ENCODE measurements around the gene OTOS.

OTOS gene

GRCh38 chr2:240174496-240174895 is 34.0 kb upstream of the OTOS start:
- H3K4me3 ChIP-seq (ENCODE audit: low read depth, low read length), result no peak overlapping the region
- no peak for TF ChIP-seq CTCF (IDR thresholded peaks at IDR 0.05; ENCODE audit: low read depth, low read length)

- TF ChIP-seq CTCF (IDR thresholded peaks at IDR 0.05; ENCODE audit: low read depth, low read length), result no peak
- H3K4me3 ChIP-seq (ENCODE audit: low read depth, low read length), result no peak overlapping the region
Measured at GRCh38 chr2:240172071-240172895, 31.8 kb upstream of the OTOS start.

- no peak for TF ChIP-seq CTCF (IDR thresholded peaks at IDR 0.05; ENCODE audit: low read depth, low read length)
- H3K4me3 ChIP-seq (ENCODE audit: low read depth, low read length), result no peak overlapping the region
Measured at GRCh38 chr2:240170883-240171282, 30.4 kb upstream of the OTOS start.

GRCh38 chr2:240170354-240170735 is 29.9 kb upstream of the OTOS start:
- no peak for TF ChIP-seq CTCF (IDR thresholded peaks at IDR 0.05; ENCODE audit: low read depth, low read length)
- H3K4me3 ChIP-seq (ENCODE audit: low read depth, low read length), result no peak overlapping the region

- no peak for TF ChIP-seq CTCF (IDR thresholded peaks at IDR 0.05; ENCODE audit: low read depth, low read length)
- no peak overlapping the region for H3K4me3 ChIP-seq (ENCODE audit: low read depth, low read length)
Measured at GRCh38 chr2:240169486-240170353, 29.3 kb upstream of the OTOS start.

GRCh38 chr2:240168546-240169361 is 28.3 kb upstream of the OTOS start:
- H3K4me3 ChIP-seq (ENCODE audit: low read depth, low read length), result no peak overlapping the region
- TF ChIP-seq CTCF (IDR thresholded peaks at IDR 0.05; ENCODE audit: low read depth, low read length), result no peak

Measured in WI38 (cell line).